IgD-negative memory B cell (primary cell): ENCODE measurements around the gene ADIG. TPM values are rescaled to one million over a fixed set of nuclear protein-coding genes. Genes with fewer than 3 reads are reported as not detected.

ENCODE experiments used
- H3K27ac Mint-ChIP-seq, 3 donors: one replicate each; pipeline ENCODE4 v1.8.0; 2020 to 2022; ENCODE audit warnings: mild to moderate bottlenecking in 3 of 3, mixed read lengths in 3 of 3, moderate library complexity in 1 of 3
- H3K27me3 Mint-ChIP-seq: one replicate; pipeline ENCODE4 v1.8.0; 2021; ENCODE audit warnings: mixed read lengths
- H3K36me3 Mint-ChIP-seq: one replicate; pipeline ENCODE4 v1.8.0; 2020; ENCODE audit warnings: mild to moderate bottlenecking, mixed read lengths
- H3K4me1 Mint-ChIP-seq, 3 donors: one replicate each; pipeline ENCODE4 v1.8.0; 2020 to 2022; ENCODE audit warnings: mixed read lengths in 3 of 3, mild to moderate bottlenecking in 1 of 3
- H3K4me3 Mint-ChIP-seq, 4 donors: one replicate each; pipeline ENCODE4 v1.8.0; 2020 to 2022; ENCODE audit warnings: mild to moderate bottlenecking in 4 of 4, mixed read lengths in 4 of 4, moderate library complexity in 3 of 4
- H3K9me3 Mint-ChIP-seq, 3 donors: one replicate each; pipeline ENCODE4 v1.8.0; 2020 to 2021; ENCODE audit warnings: mixed read lengths in 3 of 3, mild to moderate bottlenecking in 1 of 3
- polyA plus RNA-seq: library from polyadenylated mRNA; unstranded; fragments of 300-500 nt; fragmentation: Illumina TruSeq; gene quantifications from one replicate; pipeline ENCODE4 v1.2.3, GENCODE V29; 2021

ADIG gene
- polyA plus RNA-seq, 1 donor from 2014 or later: not detected

DNA sequence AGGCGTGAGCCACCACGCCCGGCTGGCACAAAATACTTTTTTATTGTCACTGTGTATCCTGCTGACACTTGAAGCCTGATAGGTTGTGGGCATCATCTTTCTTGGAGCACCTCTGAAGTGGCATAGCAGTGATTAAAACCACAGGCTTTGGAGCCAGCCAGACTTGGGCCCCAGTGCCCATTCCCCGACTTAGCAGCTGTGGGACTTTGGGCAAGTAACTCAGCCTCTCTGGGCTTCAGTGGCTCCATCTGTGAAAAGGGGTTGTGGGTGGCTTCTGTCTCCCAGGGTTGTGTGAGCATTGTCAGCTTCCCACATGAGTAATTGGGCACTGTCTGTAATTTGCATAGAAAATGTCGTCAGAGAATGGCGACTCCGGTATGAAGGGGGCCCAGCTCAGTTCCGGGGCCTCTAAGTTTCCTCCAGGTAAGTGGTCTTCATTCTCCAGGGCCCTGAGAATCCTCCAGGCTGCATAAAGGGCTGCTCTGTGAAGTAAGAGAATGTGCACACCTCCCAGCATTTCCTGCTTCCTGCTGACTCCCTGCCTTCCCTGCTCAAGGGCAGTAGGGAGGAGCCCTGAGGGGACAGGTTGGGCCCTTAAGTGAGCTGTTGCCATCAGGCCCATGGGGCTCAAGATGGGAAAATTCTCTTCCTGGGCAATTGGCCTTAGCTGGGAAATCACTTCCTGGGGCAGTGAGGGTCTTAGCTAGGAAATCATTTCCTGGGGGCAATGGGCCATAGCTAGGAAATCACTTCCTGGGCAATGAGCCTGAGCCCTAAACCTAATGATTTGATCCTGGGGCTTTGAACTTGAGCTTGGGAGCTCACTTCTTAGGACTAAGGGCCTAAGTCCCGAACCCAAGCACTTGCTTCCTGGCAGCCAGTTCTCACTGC lies 47.8 kb downstream of the ADIG start:
- Mint-ChIP-seq H3K27me3 (peaks cover 7% of the 10 kb centered on the region), H3K27ac (no peak overlapping the region), H3K4me3 (no peak overlapping the region), H3K36me3 (peaks cover 5% of the 10 kb centered on the region), H3K9me3 (peaks cover 0 to 5% (median 1%) of the 10 kb centered on the region in 3 donors), H3K4me1 (peaks cover 0 to 5% (median 3%) of the 10 kb centered on the region in 3 donors)

GRCh38 chr20:38629979-38630378 lies 49.0 kb downstream of the ADIG start:
- Mint-ChIP-seq H3K27ac (no peak overlapping the region), H3K27me3 (peaks cover 10% of the 10 kb centered on the region)

DNA sequence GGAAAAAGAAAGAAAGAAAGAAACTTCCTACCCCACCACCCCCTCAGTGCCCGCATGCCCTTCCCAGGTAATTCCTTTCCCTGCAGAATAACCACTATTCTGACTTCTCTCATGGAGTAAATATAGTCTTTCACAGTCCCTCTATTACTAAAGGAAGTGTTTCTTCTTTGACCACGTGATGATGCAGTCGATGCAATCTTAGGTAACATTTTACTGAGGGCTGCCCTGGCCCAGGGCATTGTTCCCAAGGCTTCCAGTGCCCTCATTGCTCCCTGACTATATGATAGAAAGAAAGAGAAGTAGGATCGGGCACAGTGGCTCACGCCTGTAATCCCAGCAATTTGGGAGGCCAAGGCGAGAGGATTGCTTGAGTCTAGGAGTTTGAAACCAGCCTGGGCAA lies 49.7 kb downstream of the ADIG start:
- Mint-ChIP-seq H3K27ac (no peak overlapping the region), H3K27me3 (peaks cover 8% of the 10 kb centered on the region), H3K36me3 (peaks cover 1% of the 10 kb centered on the region), H3K9me3 (no peaks in the 10 kb centered on the region), H3K4me3 (no peak overlapping the region), H3K4me1 (peaks cover under 1 to 6% (median 5%) of the 10 kb centered on the region in 3 donors)

More at GRCh38 chr20:38629979-38630378, 49.0 kb downstream of the ADIG start:
- Mint-ChIP-seq H3K9me3 (no peaks in the 10 kb centered on the region), H3K4me3 (no peak overlapping the region), H3K4me1 (peaks cover 0 to 6% (median 5%) of the 10 kb centered on the region in 3 donors), H3K36me3 (peaks cover 1% of the 10 kb centered on the region)

GRCh38 chr20:38631155-38632022 lies 50.4 kb downstream of the ADIG start:
- peaks cover 8% of the 10 kb centered on the region for H3K27me3 Mint-ChIP-seq
- no peak overlapping the region for H3K4me3 Mint-ChIP-seq
- H3K27ac Mint-ChIP-seq: no peak overlapping the region
- H3K36me3 Mint-ChIP-seq: peaks cover 1% of the 10 kb centered on the region
- no peaks in the 10 kb centered on the region for H3K9me3 Mint-ChIP-seq
- peaks cover 3 to 8% (median 6%) of the 10 kb centered on the region in 3 donors for H3K4me1 Mint-ChIP-seq

GRCh38 chr20:38633577-38634093 lies 52.6 kb downstream of the ADIG start:
- H3K4me1 Mint-ChIP-seq: peaks cover 3 to 8% (median 6%) of the 10 kb centered on the region in 3 donors
- peak overlapping the region in 2 of 4 donors; percentile 6 to 68 for H3K4me3 Mint-ChIP-seq
- peaks cover 1% of the 10 kb centered on the region for H3K36me3 Mint-ChIP-seq
- H3K9me3 Mint-ChIP-seq: no peaks in the 10 kb centered on the region
- peak overlapping the region in 1 of 3 donors; percentile 72 for H3K27ac Mint-ChIP-seq
- H3K27me3 Mint-ChIP-seq: peaks cover 8% of the 10 kb centered on the region

DNA sequence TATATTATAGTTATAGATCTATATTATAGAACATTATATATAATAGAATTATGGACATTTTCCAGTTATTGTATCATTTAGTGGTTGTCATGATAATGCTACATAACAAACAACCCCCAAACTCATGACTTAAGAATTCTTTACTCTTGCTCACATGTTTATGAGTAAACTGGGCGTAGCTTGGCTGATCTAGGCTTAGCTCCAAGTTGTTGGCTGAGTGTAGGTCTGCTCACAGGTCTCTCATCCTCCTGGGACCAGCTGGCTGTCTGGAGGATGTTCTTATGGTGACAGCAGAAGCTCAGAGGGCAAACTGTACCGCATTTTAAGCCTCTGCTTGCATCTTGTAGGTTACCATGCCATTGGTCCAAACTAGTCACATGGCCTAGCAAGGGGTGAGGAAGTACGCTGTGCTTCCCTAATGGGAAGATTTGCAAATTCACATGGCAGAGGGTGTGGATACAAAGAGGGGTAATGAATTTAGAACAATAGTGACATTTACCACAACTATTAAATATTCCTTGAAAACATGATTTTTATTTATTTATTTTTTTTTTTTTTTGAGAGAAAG lies 54.8 kb downstream of the ADIG start:
- no peaks in the 10 kb centered on the region for H3K9me3 Mint-ChIP-seq
- H3K27ac Mint-ChIP-seq: no peak overlapping the region
- peaks cover 8% of the 10 kb centered on the region for H3K27me3 Mint-ChIP-seq
- H3K4me3 Mint-ChIP-seq: peak overlapping the region in 1 of 4 donors; percentile 24
- peaks cover 1% of the 10 kb centered on the region for H3K36me3 Mint-ChIP-seq
- peaks cover 6 to 10% (median 9%) of the 10 kb centered on the region in 3 donors for H3K4me1 Mint-ChIP-seq

Other genes starting within 250 kb of the ADIG start
- not detected for gene LBP, start 234.7 kb upstream of the ADIG start, polyA plus RNA-seq
- 114 TPM for gene SNHG17, start 145.9 kb upstream of the ADIG start, polyA plus RNA-seq
- 13.0 TPM for gene RALGAPB, start 108.4 kb upstream of the ADIG start, polyA plus RNA-seq
- gene ARHGAP40, start 20.6 kb downstream of the ADIG start, polyA plus RNA-seq: not detected
- not detected for gene SLC32A1, start 143.3 kb downstream of the ADIG start, polyA plus RNA-seq
- gene ACTR5, start 167.3 kb downstream of the ADIG start, polyA plus RNA-seq: 12.5 TPM
- gene PPP1R16B, start 224.5 kb downstream of the ADIG start, polyA plus RNA-seq: 68.0 TPM